GM12878 (cell line): ENCODE data around the gene CD3G. TPM values are rescaled to one million over a fixed set of nuclear protein-coding genes. Genes with fewer than 3 reads are reported as not detected.

ENCODE experiments used
- EGR1 ChIP-seq, 2 experiments: IDR thresholded peaks; 1 replicate in 1 of 2; 2 replicates in 1 of 2; pipeline ENCODE4 v1.6.1; 2011 to 2012; ENCODE audit warnings: low read depth in 2 of 2, low read length in 2 of 2, borderline replicate concordance in 1 of 2, mild to moderate bottlenecking in 1 of 2, moderate library complexity in 1 of 2
- GABPA ChIP-seq: IDR thresholded peaks from 2 replicates; pipeline ENCODE4 v1.6.1; 2014; ENCODE audit warnings: antibody characterized with exemption, low read depth, mild to moderate bottlenecking, inconsistent platforms
- HCFC1 ChIP-seq: fragments of 150-350 bp; IDR thresholded peaks from 2 replicates; pipeline ENCODE4 v1.6.1; 2014; ENCODE audit warnings: low read length
- IKZF2 ChIP-seq, 2 experiments: fragments of 450-650 bp; IDR thresholded peaks; 2 replicates each; pipeline ENCODE4 v1.6.1; 2017; ENCODE audit warnings: mild to moderate bottlenecking in 2 of 2, moderate library complexity in 2 of 2
- KAT2A ChIP-seq: conservative IDR thresholded peaks from 2 replicates; pipeline ENCODE4 v1.6.1; 2011; ENCODE audit warnings: low read depth, low read length; ENCODE audit not compliant: control insufficient read depth
- MXI1 ChIP-seq: fragments of 150-350 bp; IDR thresholded peaks from 2 replicates; pipeline ENCODE4 v1.6.1; 2011; ENCODE audit warnings: low read depth, mild to moderate bottlenecking, inconsistent platforms, low read length, improper control_type of control experiment
- MYC ChIP-seq: IDR thresholded peaks from 2 replicates; pipeline ENCODE4 v1.6.1; 2011; ENCODE audit warnings: mild to moderate bottlenecking, low read length, moderate library complexity, inconsistent platforms; ENCODE audit not compliant: insufficient read depth, insufficient replicate concordance, insufficient read length, severe bottlenecking
- NFYA ChIP-seq: IDR thresholded peaks from 2 replicates; pipeline ENCODE4 v1.6.1; 2011; ENCODE audit warnings: low read depth, mild to moderate bottlenecking, low read length, improper control_type of control experiment, borderline replicate concordance
- NRF1 ChIP-seq: conservative IDR thresholded peaks from 2 replicates; pipeline ENCODE4 v1.6.1; 2011; ENCODE audit warnings: mild to moderate bottlenecking, low read depth, low read length, improper control_type of control experiment
- RAD51 ChIP-seq: fragments of 450-650 bp; IDR thresholded peaks from 2 replicates; pipeline ENCODE4 v1.6.1; 2016; ENCODE audit warnings: moderate library complexity, mild to moderate bottlenecking, inconsistent platforms
- SMARCA5 ChIP-seq: fragments of 450-650 bp; IDR thresholded peaks from 2 replicates; pipeline ENCODE4 v1.6.1; 2017; ENCODE audit warnings: mild to moderate bottlenecking
- SMC3 ChIP-seq: IDR thresholded peaks from 2 replicates; pipeline ENCODE4 v1.6.1; 2011; ENCODE audit warnings: low read length, improper control_type of control experiment, borderline replicate concordance
- ZBTB4 ChIP-seq: fragments of 450-650 bp; formaldehyde crosslinking; IDR thresholded peaks from 2 replicates; pipeline ENCODE4 v1.4.0; 2022; ENCODE audit warnings: mild to moderate bottlenecking, moderate library complexity
- ZBTB40 ChIP-seq: fragments of 450-650 bp; IDR thresholded peaks from 2 replicates; pipeline ENCODE4 v1.6.1; 2016; ENCODE audit warnings: mild to moderate bottlenecking, moderate library complexity, borderline replicate concordance
- ZNF592 ChIP-seq: fragments of 450-650 bp; IDR thresholded peaks from 2 replicates; pipeline ENCODE4 v1.6.1; 2017; ENCODE audit warnings: mild to moderate bottlenecking, moderate library complexity
- polyA plus RNA-seq, 11 experiments: library from polyadenylated mRNA; depleted of rRNA in 4 of 11; unstranded in 6 of 11; stranded (reverse) in 5 of 11; fragments of >200 nt; fragmentation: Nextera tagmentation in 4 of 11; fragmentation: Illumina TruSeq in 1 of 11; extraction: Ambion mirVana in 4 of 11; extraction: Trizol in 1 of 11; gene quantifications; 1 replicate in 1 of 11; 2 replicates in 10 of 11; pipeline versions ENCODE4 v1.2.1 to v1.2.3, GENCODE V29; 2011 to 2016; ENCODE audit warnings: inconsistent platforms in 2 of 11, missing spikeins in 2 of 11, low read depth in 1 of 11
- total RNA-seq, 4 experiments: library from RNA; depleted of rRNA in 3 of 4; stranded (reverse); fragments of >200 nt in 3 of 4; fragmentation: Illumina TruSeq in 1 of 4; extraction: Trizol in 1 of 4; gene quantifications; 2 replicates each; pipeline versions ENCODE4 v1.2.1 to v1.2.3, GENCODE V29; 2013 to 2021
- TF ChIP-seq, protein P1 (sequence below): IDR thresholded peaks from 2 replicates; pipeline ENCODE4 v1.6.1; 2012; ENCODE audit warnings: low read length, inconsistent platforms

CD3G gene
- total and polyA plus RNA-seq, 10 of the 15 experiments (the other 5 are each of a cell fraction or from before 2014, with no cell fraction given): 0.10 to 0.16 (median 0.13) TPM; not detected in 7

DNA sequence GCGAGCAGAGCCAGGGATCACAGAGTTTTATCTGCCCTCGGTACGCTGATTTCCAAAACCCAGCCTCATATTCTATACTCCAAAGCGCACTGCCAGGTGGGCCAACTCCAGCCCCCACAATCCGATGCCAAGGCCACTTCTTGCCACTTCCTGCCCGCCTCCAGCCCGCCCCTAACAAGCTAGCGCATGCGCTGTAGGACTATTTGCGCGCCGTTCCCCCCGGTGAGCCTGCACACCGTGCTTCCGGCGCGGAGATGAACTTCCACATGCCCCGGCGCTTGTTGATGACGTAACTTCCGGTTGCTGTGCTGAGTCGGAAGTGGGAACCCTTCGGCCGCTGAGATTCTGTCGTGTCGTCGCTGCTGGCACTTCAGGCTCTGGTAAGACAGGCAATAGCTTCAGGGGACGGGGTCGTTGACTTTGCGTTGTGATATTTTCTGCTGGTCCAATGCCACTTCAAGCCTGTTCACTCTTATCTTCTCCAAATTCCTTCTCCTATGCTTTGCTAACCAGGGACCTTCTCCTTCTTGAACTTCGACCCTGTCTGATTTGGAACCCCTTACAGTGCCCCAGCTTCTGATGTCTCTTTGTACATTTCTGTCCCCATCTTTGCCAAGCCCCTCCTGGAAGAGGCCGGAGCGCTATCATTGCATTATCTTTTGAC, 15.3 kb downstream of the CD3G start, which contains the start of gene UBE4A (continued):
- TF ChIP-seq ZNF592 (no peak), ZBTB4 (CRISPR knock-in tag) (no peak), NFYA (no peak), ZBTB40 (peak; percentile 98), EGR1 (IDR thresholded peaks at IDR 0.05; ENCODE audit: borderline replicate concordance in 1 of 2, low read depth in 2 of 2, low read length in 2 of 2) (no peak), KAT2A (no peak), NRF1 (peak; percentile 59), RAD51 (no peak), IKZF2 (IDR thresholded peaks at IDR 0.05) (no peak), MXI1 (peak; percentile 89), HCFC1 (peak; percentile 82), MYC (peak; percentile 72), SMARCA5 (0 out of 2 replicates have a peak, but pooled peaks have one; percentile 37), SMC3 (peak; percentile 23; the same call in 1 of the 2 replicates), GABPA (peak; percentile 98)
- TF ChIP-seq, protein P1, sequence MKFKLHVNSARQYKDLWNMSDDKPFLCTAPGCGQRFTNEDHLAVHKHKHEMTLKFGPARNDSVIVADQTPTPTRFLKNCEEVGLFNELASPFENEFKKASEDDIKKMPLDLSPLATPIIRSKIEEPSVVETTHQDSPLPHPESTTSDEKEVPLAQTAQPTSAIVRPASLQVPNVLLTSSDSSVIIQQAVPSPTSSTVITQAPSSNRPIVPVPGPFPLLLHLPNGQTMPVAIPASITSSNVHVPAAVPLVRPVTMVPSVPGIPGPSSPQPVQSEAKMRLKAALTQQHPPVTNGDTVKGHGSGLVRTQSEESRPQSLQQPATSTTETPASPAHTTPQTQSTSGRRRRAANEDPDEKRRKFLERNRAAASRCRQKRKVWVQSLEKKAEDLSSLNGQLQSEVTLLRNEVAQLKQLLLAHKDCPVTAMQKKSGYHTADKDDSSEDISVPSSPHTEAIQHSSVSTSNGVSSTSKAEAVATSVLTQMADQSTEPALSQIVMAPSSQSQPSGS: no peak
